ENCODE results near the gene HINT3.
A peak's percentile ranks its signal among the peaks of the same experiment; 100 is the strongest.

DNA sequence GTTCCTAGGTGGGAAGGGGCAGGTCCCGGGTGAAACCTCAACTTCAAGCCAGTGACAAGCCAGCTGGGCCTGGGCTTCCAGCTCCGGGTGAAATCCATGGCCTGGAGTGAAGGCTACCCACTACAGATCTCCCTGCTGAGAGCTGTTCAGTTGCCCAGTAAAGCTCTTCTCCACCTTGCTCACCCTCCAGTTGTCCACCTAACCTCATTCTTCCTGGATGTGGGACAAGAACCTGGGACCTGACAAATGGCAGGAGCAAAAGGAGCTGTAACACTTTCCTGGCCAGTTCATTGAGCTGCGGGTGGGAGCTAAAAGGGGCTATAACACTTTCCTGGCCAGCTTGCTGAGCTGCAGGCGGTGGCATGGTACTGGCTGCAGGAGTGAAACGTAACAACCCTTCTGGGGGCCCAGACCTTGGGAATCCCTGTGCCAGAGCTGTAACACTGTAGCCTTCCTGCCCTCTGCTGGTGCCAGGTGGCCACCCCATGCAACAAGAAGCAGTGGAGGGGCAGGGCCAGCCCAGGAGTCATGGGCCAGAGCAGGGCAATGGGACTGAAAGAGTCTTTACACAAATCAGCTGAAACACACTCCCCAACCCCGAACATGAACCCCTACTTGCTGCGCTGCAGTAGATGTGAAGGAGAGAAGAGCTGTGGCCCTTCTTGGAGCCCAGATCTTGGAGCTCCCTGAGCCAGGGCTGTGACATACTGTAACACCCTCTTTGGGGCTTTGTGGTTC lies 3.6 kb upstream of the HINT3 start:
- TF ChIP-seq, protein P1, sequence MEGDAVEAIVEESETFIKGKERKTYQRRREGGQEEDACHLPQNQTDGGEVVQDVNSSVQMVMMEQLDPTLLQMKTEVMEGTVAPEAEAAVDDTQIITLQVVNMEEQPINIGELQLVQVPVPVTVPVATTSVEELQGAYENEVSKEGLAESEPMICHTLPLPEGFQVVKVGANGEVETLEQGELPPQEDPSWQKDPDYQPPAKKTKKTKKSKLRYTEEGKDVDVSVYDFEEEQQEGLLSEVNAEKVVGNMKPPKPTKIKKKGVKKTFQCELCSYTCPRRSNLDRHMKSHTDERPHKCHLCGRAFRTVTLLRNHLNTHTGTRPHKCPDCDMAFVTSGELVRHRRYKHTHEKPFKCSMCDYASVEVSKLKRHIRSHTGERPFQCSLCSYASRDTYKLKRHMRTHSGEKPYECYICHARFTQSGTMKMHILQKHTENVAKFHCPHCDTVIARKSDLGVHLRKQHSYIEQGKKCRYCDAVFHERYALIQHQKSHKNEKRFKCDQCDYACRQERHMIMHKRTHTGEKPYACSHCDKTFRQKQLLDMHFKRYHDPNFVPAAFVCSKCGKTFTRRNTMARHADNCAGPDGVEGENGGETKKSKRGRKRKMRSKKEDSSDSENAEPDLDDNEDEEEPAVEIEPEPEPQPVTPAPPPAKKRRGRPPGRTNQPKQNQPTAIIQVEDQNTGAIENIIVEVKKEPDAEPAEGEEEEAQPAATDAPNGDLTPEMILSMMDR (conservative IDR thresholded peaks at IDR 0.05) = peak; percentile 63
- no peak for TF ChIP-seq EZH2 (IDR thresholded peaks at IDR 0.05; ENCODE audit: low read depth)

All from PC-9 (cell line).